Gastrocnemius medialis (tissue), 4 donors: ENCODE measurements around the gene SPON1. TPM values are rescaled to one million over a fixed set of nuclear protein-coding genes. Genes with fewer than 3 reads are reported as not detected.

Experiments
- ATAC-seq, 2 donors: fragments of 150-250 bp; one replicate each; pipeline ENCODE4 v1.9.1; 2016
- DNase-seq, 2 donors: peaks; one replicate each; pipeline ENCODE4 v3.0.0-alpha.2; 2019
- H3K27ac ChIP-seq, 4 donors: fragments of 200-600 bp; sonication (generic); 1 replicate in 1 of 4; 2 replicates in 3 of 4; pipeline ENCODE4 v1.5.1; 2016 to 2018; ENCODE audit warnings: mild to moderate bottlenecking in 2 of 4, moderate library complexity in 1 of 4
- H3K27me3 ChIP-seq, 3 donors: fragments of 200-600 bp; sonication (generic) in 2 of 3; 1 replicate in 1 of 3; 2 replicates in 2 of 3; pipeline versions ENCODE4 v1.5.1 to v1.6.0; 2016 to 2019; ENCODE audit warnings: mild to moderate bottlenecking in 1 of 3, moderate library complexity in 1 of 3
- H3K36me3 ChIP-seq, 2 donors: fragments of 200-600 bp; sonication (generic) in 1 of 2; one replicate each; pipeline ENCODE4 v1.5.1; 2017 to 2018
- H3K4me1 ChIP-seq, 2 donors: fragments of 200-600 bp; sonication (generic) in 1 of 2; one replicate each; pipeline ENCODE4 v1.5.1; 2016 to 2017; ENCODE audit warnings: mild to moderate bottlenecking in 2 of 2
- H3K4me3 ChIP-seq, 4 donors: fragments of 200-600 bp; sonication (generic) in 3 of 4; 1 replicate in 1 of 4; 2 replicates in 3 of 4; pipeline ENCODE4 v1.5.1; 2016 to 2019; ENCODE audit warnings: mild to moderate bottlenecking in 2 of 4
- H3K9me3 ChIP-seq, 3 donors: fragments of 200-600 bp; sonication (generic) in 2 of 3; 1 replicate in 1 of 3; 2 replicates in 2 of 3; pipeline ENCODE4 v1.5.1; 2016 to 2019
- POLR2A ChIP-seq, 2 donors: fragments of 450-650 bp; IDR thresholded peaks; one replicate each; pipeline ENCODE4 v1.6.1; 2017; ENCODE audit warnings: antibody characterized with exemption in 2 of 2, mild to moderate bottlenecking in 2 of 2, moderate library complexity in 2 of 2
- in situ Hi-C, 4 donors: fragments of 200-750 bp; cut with MboI; loops; one replicate each; pipeline versions ENCODE4 v1.15.0 to v1.8.0; 2017; ENCODE audit warnings: low sequenced_read_pairs in 4 of 4
- intact Hi-C: fragments of 100-400 bp; cut with DNase I; formaldehyde crosslinking; loops from one replicate; pipeline ENCODE4 v1.15.1; 2023; ENCODE audit warnings: low total_unique reads
- total RNA-seq, 4 donors: library from RNA; depleted of rRNA; stranded (reverse); fragments of >200 nt; gene quantifications; one replicate each; pipeline versions ENCODE4 v1.1.0 to v1.2.3, GENCODE V29; 2016
- TF ChIP-seq, protein P1 (sequence below), 5 experiments: fragments of 450-650 bp in 3 of 5; fragments of 200-600 bp in 2 of 5; sonication (generic) in 2 of 5; IDR thresholded peaks in 4 of 5; conservative IDR thresholded peaks in 1 of 5; 1 replicate in 4 of 5; 2 replicates in 1 of 5; pipeline ENCODE4 v1.5.1; 2016 to 2019; ENCODE audit warnings: antibody characterized with exemption in 5 of 5, mild to moderate bottlenecking in 3 of 5, moderate library complexity in 3 of 5

Gene SPON1
- total RNA-seq, 4 donors from 2014 or later, result 0.10 to 1.6 (median 0.36) TPM

DNA sequence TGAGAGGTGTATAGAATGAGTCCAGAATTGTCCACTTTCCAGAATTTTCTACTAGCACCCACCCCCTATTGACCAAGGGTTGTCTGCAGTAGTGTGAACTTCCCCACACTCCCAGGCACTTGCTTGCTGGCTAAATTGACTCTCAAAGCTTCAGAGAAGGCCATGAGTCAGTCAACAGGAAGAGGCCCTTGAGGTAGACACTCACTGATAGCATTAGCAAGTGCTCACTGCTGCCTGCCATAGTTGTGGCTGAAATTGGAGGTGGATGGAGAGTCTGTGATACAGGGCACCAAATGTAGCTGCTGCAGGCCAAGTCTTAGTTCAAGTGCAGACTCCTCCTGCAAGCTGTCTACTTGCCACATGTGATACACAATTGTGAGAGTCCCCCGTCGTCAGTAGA is 156.8 kb downstream of the SPON1 start:
- H3K36me3 ChIP-seq, result no peaks in the 10 kb centered on the region
- ATAC-seq (no peak), DNase-seq (no peak)
- H3K9me3 ChIP-seq, result no peaks in the 10 kb centered on the region
- intact Hi-C loops (no loop called here), in situ Hi-C loops (no loop called here)
- no peak for TF ChIP-seq POLR2A (IDR thresholded peaks at IDR 0.05)
- TF ChIP-seq, protein P1, sequence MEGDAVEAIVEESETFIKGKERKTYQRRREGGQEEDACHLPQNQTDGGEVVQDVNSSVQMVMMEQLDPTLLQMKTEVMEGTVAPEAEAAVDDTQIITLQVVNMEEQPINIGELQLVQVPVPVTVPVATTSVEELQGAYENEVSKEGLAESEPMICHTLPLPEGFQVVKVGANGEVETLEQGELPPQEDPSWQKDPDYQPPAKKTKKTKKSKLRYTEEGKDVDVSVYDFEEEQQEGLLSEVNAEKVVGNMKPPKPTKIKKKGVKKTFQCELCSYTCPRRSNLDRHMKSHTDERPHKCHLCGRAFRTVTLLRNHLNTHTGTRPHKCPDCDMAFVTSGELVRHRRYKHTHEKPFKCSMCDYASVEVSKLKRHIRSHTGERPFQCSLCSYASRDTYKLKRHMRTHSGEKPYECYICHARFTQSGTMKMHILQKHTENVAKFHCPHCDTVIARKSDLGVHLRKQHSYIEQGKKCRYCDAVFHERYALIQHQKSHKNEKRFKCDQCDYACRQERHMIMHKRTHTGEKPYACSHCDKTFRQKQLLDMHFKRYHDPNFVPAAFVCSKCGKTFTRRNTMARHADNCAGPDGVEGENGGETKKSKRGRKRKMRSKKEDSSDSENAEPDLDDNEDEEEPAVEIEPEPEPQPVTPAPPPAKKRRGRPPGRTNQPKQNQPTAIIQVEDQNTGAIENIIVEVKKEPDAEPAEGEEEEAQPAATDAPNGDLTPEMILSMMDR (IDR thresholded peaks at IDR 0.05 in 4 of 5, conservative IDR thresholded peaks at IDR 0.05 in 1 of 5), result no peak
- H3K4me1 ChIP-seq, result no peaks in the 10 kb centered on the region
- H3K27me3 ChIP-seq, result no peaks in the 10 kb centered on the region
- no peak overlapping the region for H3K4me3 ChIP-seq
- H3K27ac ChIP-seq, result no peak overlapping the region

DNA sequence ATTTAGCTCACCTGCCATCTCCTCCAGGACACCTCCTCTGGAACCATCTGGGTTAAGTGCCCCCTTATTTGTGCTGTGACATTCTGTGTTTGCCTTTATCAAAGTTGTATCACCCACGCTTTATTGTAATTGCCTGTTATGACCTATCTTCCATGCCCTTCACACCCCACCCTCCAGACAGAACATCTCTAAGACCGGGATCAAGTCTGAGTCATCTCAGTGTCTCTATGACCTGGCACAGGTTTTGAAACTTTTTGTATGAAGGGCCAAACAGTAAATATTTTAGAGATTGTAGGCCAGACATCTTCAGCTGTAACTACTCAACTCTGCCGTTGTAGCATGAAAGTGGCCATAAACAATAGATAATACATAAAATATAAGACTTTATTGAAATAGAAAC is 161.8 kb downstream of the SPON1 start:
- intact Hi-C loops, result no loop called here
- Histone ChIP-seq H3K36me3 (no peaks in the 10 kb centered on the region), H3K27ac (no peak overlapping the region), H3K4me1 (no peaks in the 10 kb centered on the region), H3K9me3 (no peaks in the 10 kb centered on the region), H3K27me3 (no peaks in the 10 kb centered on the region), H3K4me3 (no peak overlapping the region)
- TF ChIP-seq, protein P1 (IDR thresholded peaks at IDR 0.05 in 4 of 5, conservative IDR thresholded peaks at IDR 0.05 in 1 of 5), result no peak
- no peak for TF ChIP-seq POLR2A (IDR thresholded peaks at IDR 0.05)
- in situ Hi-C loops, result no loop called here
- ATAC-seq (no peak), DNase-seq (no peak)

DNA sequence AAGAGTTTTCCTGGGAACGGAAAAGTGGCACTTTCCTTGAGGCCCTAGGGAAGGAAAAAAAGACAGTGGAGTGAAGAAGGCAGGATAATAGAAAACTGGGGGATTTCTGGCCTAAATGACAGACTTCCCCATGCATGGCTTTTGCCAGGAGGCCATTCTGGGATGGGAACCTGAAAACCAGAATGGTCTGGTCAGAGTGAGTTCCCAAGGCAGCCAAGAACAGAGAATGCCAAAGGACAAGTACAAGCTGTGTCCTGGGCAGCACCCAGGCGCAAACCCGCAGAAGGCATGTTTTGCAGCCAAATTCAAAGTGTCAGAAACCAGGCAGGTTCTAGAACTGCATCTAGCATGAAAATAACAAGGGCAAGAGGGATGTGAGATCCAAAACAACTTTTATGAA is 162.4 kb downstream of the SPON1 start:
- in situ Hi-C loops (no loop called here), intact Hi-C loops (no loop called here)
- Histone ChIP-seq H3K9me3 (no peaks in the 10 kb centered on the region), H3K4me3 (no peak overlapping the region), H3K4me1 (no peaks in the 10 kb centered on the region), H3K27me3 (no peaks in the 10 kb centered on the region), H3K36me3 (no peaks in the 10 kb centered on the region), H3K27ac (no peak overlapping the region)
- DNase-seq, result no peak
- no peak for ATAC-seq
- TF ChIP-seq, protein P1 (IDR thresholded peaks at IDR 0.05 in 4 of 5, conservative IDR thresholded peaks at IDR 0.05 in 1 of 5), result no peak
- TF ChIP-seq POLR2A (IDR thresholded peaks at IDR 0.05), result no peak

DNA sequence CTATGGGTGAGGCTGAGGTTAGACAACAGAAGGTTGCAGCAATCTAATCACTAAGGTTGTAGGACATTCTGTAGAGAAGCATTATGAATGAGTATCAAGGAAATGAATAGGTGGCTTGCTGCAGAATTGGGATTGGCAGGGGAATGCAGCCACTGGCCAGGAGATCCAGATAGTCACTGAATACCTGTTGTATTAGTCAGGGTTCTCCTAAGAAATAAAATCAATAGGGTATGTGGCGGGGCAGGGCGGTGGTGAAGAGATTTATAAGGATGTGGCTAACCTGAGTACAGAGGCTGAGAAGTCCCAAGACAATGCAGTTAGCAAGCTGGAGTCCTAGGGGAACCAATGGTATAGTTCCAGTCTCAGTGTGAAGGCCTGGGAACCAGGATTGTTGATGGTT is 163.0 kb downstream of the SPON1 start:
- intact Hi-C loops, result no loop called here
- TF ChIP-seq, protein P1 (IDR thresholded peaks at IDR 0.05 in 4 of 5, conservative IDR thresholded peaks at IDR 0.05 in 1 of 5), result no peak
- no peak for TF ChIP-seq POLR2A (IDR thresholded peaks at IDR 0.05)
- ATAC-seq (no peak), DNase-seq (no peak)
- Histone ChIP-seq H3K27me3 (no peaks in the 10 kb centered on the region), H3K27ac (no peak overlapping the region), H3K4me3 (no peak overlapping the region), H3K4me1 (no peaks in the 10 kb centered on the region), H3K9me3 (no peaks in the 10 kb centered on the region), H3K36me3 (no peaks in the 10 kb centered on the region)
- in situ Hi-C loops, result no loop called here

DNA sequence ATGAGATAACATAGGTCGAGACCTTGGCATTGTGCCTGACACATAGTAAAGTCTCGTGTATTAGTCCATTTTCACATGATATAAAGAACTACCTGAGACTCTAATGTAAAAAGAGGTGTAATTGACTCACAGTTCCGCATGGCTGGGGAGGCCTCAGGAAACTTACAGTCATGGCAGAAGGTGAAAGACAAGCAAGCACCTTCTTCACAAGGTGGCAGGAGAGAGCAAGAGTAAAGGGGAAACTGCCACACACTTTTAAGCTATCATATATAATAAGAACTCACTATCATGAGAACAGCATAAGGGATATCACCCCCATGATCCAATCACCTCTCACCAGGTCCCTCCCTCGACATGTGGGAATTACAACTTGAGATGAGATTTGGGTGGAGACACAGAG is 165.2 kb downstream of the SPON1 start:
- H3K27me3 ChIP-seq, result no peaks in the 10 kb centered on the region
- no peaks in the 10 kb centered on the region for H3K9me3 ChIP-seq
- no peak for TF ChIP-seq POLR2A (IDR thresholded peaks at IDR 0.05)
- TF ChIP-seq, protein P1 (IDR thresholded peaks at IDR 0.05 in 4 of 5, conservative IDR thresholded peaks at IDR 0.05 in 1 of 5), result no peak
- no peak overlapping the region for H3K4me3 ChIP-seq
- in situ Hi-C loops (no loop called here), intact Hi-C loops (no loop called here)
- H3K27ac ChIP-seq, result no peak overlapping the region
- no peak for ATAC-seq
- no peak for DNase-seq
- no peaks in the 10 kb centered on the region for H3K4me1 ChIP-seq
- H3K36me3 ChIP-seq, result no peaks in the 10 kb centered on the region
